WTC11 (cell line): ENCODE data around the gene TEX14. TPM values are rescaled to one million over a fixed set of nuclear protein-coding genes. Genes with fewer than 3 reads are reported as not detected.

ENCODE experiments used
- ATAC-seq: fragments of 200-7000 bp; cut with Tn5 transposase; 2 replicates; pipeline ENCODE4 v1.10.0; 2021; ENCODE audit warnings: mild to moderate bottlenecking, moderate library complexity
- CTCF ChIA-PET: fragments of 300-600 bp; sonication (Branson Sonifier 250); formaldehyde crosslinking; loops from one replicate; lab custom pipeline; 2021; ENCODE audit warnings: antibody characterized with exemption; lab: Charles Lee
- POLR2A ChIA-PET: fragments of 350-600 bp; sonication (Branson Sonifier 250); formaldehyde crosslinking; loops from one replicate; lab custom pipeline; 2021; ENCODE audit warnings: antibody characterized with exemption; lab: Charles Lee
- DNase-seq: peaks from one replicate; pipeline ENCODE4 v3.0.0; 2021; ENCODE audit warnings: low spot score
- H3K27ac Mint-ChIP-seq: 2 replicates; pipeline ENCODE4 v1.8.0; 2021; ENCODE audit warnings: mixed read lengths
- H3K27me3 Mint-ChIP-seq: 2 replicates; pipeline ENCODE4 v1.8.0; 2021; ENCODE audit warnings: low read depth, mild to moderate bottlenecking, moderate library complexity, mixed read lengths
- H3K36me3 Mint-ChIP-seq: 2 replicates; pipeline ENCODE4 v1.8.0; 2021; ENCODE audit warnings: mixed read lengths
- H3K4me1 Mint-ChIP-seq: 2 replicates; pipeline ENCODE4 v1.8.0; 2022; ENCODE audit warnings: mixed read lengths
- H3K4me3 Mint-ChIP-seq: 2 replicates; pipeline ENCODE4 v1.8.0; 2021; ENCODE audit warnings: mild to moderate bottlenecking, moderate library complexity, mixed read lengths
- H3K9me3 Mint-ChIP-seq: 2 replicates; pipeline ENCODE4 v1.8.0; 2021; ENCODE audit warnings: mixed read lengths
- AFF4 ChIP-seq: sonication (generic); formaldehyde crosslinking; IDR thresholded peaks from 2 replicates; pipeline ENCODE4 v1.8.1; 2023; ENCODE audit warnings: mild to moderate bottlenecking, missing genetic modification reagents, borderline replicate concordance
- ATF3 ChIP-seq: sonication (generic); formaldehyde crosslinking; conservative IDR thresholded peaks from 2 replicates; pipeline ENCODE4 v1.8.1; 2022; ENCODE audit warnings: mild to moderate bottlenecking, missing genetic modification reagents
- CREB1 ChIP-seq: sonication (generic); formaldehyde crosslinking; IDR thresholded peaks from 2 replicates; pipeline ENCODE4 v1.8.0; 2023; ENCODE audit warnings: mild to moderate bottlenecking, missing genetic modification reagents
- CTCF ChIP-seq: fragments of 200-600 bp; IDR thresholded peaks from 2 replicates; pipeline ENCODE4 v1.8.0; 2022; ENCODE audit warnings: antibody characterized with exemption
- ELF4 ChIP-seq: sonication (generic); formaldehyde crosslinking; IDR thresholded peaks from 2 replicates; pipeline ENCODE4 v1.8.1; 2022; ENCODE audit warnings: low read depth, mild to moderate bottlenecking, moderate library complexity, missing genetic modification reagents
- EMX1 ChIP-seq: fragments of 250-450 bp; sonication (Bioruptor Pico); IDR thresholded peaks from 2 replicates; pipeline ENCODE4 v1.8.0; 2021; ENCODE audit warnings: mild to moderate bottlenecking
- ETV6 ChIP-seq: sonication (generic); formaldehyde crosslinking; IDR thresholded peaks from 2 replicates; pipeline ENCODE4 v1.8.1; 2022; ENCODE audit warnings: mild to moderate bottlenecking, missing genetic modification reagents
- PREB ChIP-seq: sonication (generic); formaldehyde crosslinking; IDR thresholded peaks from 2 replicates; pipeline ENCODE4 v1.8.1; 2022; ENCODE audit warnings: mild to moderate bottlenecking, missing genetic modification reagents, moderate library complexity, borderline replicate concordance
- RELA ChIP-seq: sonication (generic); formaldehyde crosslinking; IDR thresholded peaks from 2 replicates; pipeline ENCODE4 v1.8.1; 2022; ENCODE audit warnings: missing genetic modification reagents, mild to moderate bottlenecking, borderline replicate concordance
- TEAD1 ChIP-seq: sonication (generic); formaldehyde crosslinking; IDR thresholded peaks from 2 replicates; pipeline ENCODE4 v1.8.0; 2022; ENCODE audit warnings: mild to moderate bottlenecking, missing genetic modification reagents
- total RNA-seq: library from RNA; stranded (reverse); gene quantifications from 3 replicates; pipeline ENCODE4 v1.2.3, GENCODE V29; 2021

Gene TEX14
- total RNA-seq, 1 experiment from 2014 or later = 1.4 TPM

GRCh38 chr17:58595194-58595792, 96.6 kb downstream of the TEX14 start (continued):
- no peak for TF ChIP-seq PREB (CRISPR knock-in tag)

- TF ChIP-seq ELF4 (no peak), AFF4 (no peak)
- CTCF ChIA-PET = no interaction called here
- Mint-ChIP-seq H3K4me3 (no peak overlapping the region), H3K27me3 (no peaks in the 10 kb centered on the region), H3K4me1 (no peaks in the 10 kb centered on the region), H3K27ac (no peak overlapping the region), H3K9me3 (no peaks in the 10 kb centered on the region), H3K36me3 (no peaks in the 10 kb centered on the region)
- DNase-seq (no peak), ATAC-seq (no peak)
- POLR2A ChIA-PET = no interaction called here
Observed at GRCh38 chr17:58593123-58593522, 98.7 kb downstream of the TEX14 start.

GRCh38 chr17:58591455-58591854, 100.4 kb downstream of the TEX14 start:
- Mint-ChIP-seq H3K4me3 (no peak overlapping the region), H3K4me1 (peaks cover 4% of the 10 kb centered on the region), H3K36me3 (no peaks in the 10 kb centered on the region), H3K27ac (no peak overlapping the region), H3K27me3 (no peaks in the 10 kb centered on the region), H3K9me3 (no peaks in the 10 kb centered on the region)
- DNase-seq (no peak), ATAC-seq (no peak)
- POLR2A ChIA-PET = no interaction called here
- 0 out of 2 replicates have a peak, but pooled peaks have one; percentile 15 for TF ChIP-seq CTCF
- no peak for TF ChIP-seq EMX1 (CRISPR knock-in tag)
- no peak for TF ChIP-seq TEAD1 (CRISPR knock-in tag)
- CTCF ChIA-PET = interaction anchor here (0.7 to 1.0 kb wide), 2 partner anchors 8 to 59 kb away, joined by 3 to 4 read pairs; no protein-coding TSS in a partner anchor

GRCh38 chr17:58590377-58590776, 101.5 kb downstream of the TEX14 start:
- no peaks in the 10 kb centered on the region for H3K9me3 Mint-ChIP-seq
- ChIA-PET CTCF (no interaction called here), POLR2A (no interaction called here)
- H3K4me3 Mint-ChIP-seq = no peak overlapping the region
- peaks cover 4% of the 10 kb centered on the region for H3K4me1 Mint-ChIP-seq
- ATAC-seq (no peak), DNase-seq (no peak)
- TF ChIP-seq ATF3 (CRISPR knock-in tag) (no peak), RELA (CRISPR knock-in tag) (no peak), CREB1 (CRISPR knock-in tag) (no peak)
- H3K36me3 Mint-ChIP-seq = no peaks in the 10 kb centered on the region
- no peak overlapping the region for H3K27ac Mint-ChIP-seq
- no peaks in the 10 kb centered on the region for H3K27me3 Mint-ChIP-seq

GRCh38 chr17:58587713-58588117, 104.1 kb downstream of the TEX14 start:
- peak; percentile 77 for DNase-seq
- no peaks in the 10 kb centered on the region for H3K36me3 Mint-ChIP-seq
- no peak overlapping the region for H3K4me3 Mint-ChIP-seq
- H3K9me3 Mint-ChIP-seq = no peaks in the 10 kb centered on the region
- peaks cover 4% of the 10 kb centered on the region for H3K4me1 Mint-ChIP-seq
- no peak overlapping the region for H3K27ac Mint-ChIP-seq
- POLR2A ChIA-PET = interaction anchor here (1.5 kb wide), 1 partner anchor 44 kb away, joined by 7 read pairs; no protein-coding TSS in a partner anchor
- TF ChIP-seq CTCF (peak; percentile 93), ETV6 (CRISPR knock-in tag) (no peak)
- TF ChIP-seq, all 79 proteins: peak for 1
- H3K27me3 Mint-ChIP-seq = no peaks in the 10 kb centered on the region
- ATAC-seq = peak; percentile 94
- CTCF ChIA-PET = interaction anchor here (0.6 to 2.6 kb wide), 25 partner anchors 9 to 1169 kb away, joined by 3 to 12 read pairs (median 4); partner anchors contain the start of genes DHX40 and MTMR4
